H1 (cell line): ENCODE results near the gene PRRX2. TPM values are rescaled to one million over a fixed set of nuclear protein-coding genes. Genes with fewer than 3 reads are reported as not detected.

Source experiments
- ASH2L ChIP-seq: fragments of 200-600, 300-600 bp; sonication (generic); IDR thresholded peaks from one replicate; pipeline ENCODE4 v1.7.1; 2017; ENCODE audit warnings: low read length
- PHF8 ChIP-seq: fragments of 200-600 bp; sonication (generic); conservative IDR thresholded peaks from 2 replicates; pipeline ENCODE4 v1.7.1; 2012; ENCODE audit warnings: low read depth, mild to moderate bottlenecking, inconsistent platforms, low read length, moderate library complexity
- POLR2AphosphoS5 ChIP-seq: IDR thresholded peaks from 2 replicates; pipeline ENCODE4 v1.6.1; 2011; ENCODE audit warnings: low read depth, low read length
- polyA plus RNA-seq, 7 experiments: library from polyadenylated mRNA; depleted of rRNA in 3 of 7; stranded (reverse) in 5 of 7; unstranded in 2 of 7; fragments of >200 nt in 5 of 7; fragments of 200-250 nt in 2 of 7; gene quantifications; 1 replicate in 5 of 7; 2 replicates in 1 of 7; 4 replicates in 1 of 7; pipeline versions ENCODE4 v1.2.1 to v1.2.3, GENCODE V29; 2011 to 2013; ENCODE audit warnings: missing spikeins in 2 of 7, mixed read lengths in 2 of 7
- total RNA-seq: library from RNA; stranded (reverse); fragmentation: NEBNext Ultra II Directional; extraction: Animal tissue kit (Norgen Biotek cat#: 25700); gene quantifications from 2 replicates; pipeline ENCODE4 v1.2.1, GENCODE V29; 2021

Gene PRRX2
- total and polyA plus RNA-seq, 2 of the 8 experiments (the other 6 are each of a cell fraction or from before 2014, with no cell fraction given) = 5.8 to 9.2 TPM

GRCh38 chr9:129682381-129682780, 16.9 kb downstream of the PRRX2 start (continued):
- TF ChIP-seq PHF8 (no peak), ASH2L (no peak), POLR2AphosphoS5 (no peak)
